CD8-positive, alpha-beta memory T cell (primary cell): ENCODE measurements around the gene EPB42. TPM values are rescaled to one million over a fixed set of nuclear protein-coding genes. Genes with fewer than 3 reads are reported as not detected.

Source experiments
- CTCF ChIA-PET: fragments of 350-600 bp; sonication (Branson Sonifier 250); formaldehyde crosslinking; loops from one replicate; lab custom pipeline; 2021; ENCODE audit warnings: antibody characterized with exemption; lab: Charles Lee
- POLR2A ChIA-PET: fragments of 350-600 bp; sonication (Branson Sonifier 250); formaldehyde crosslinking; loops from one replicate; lab custom pipeline; 2021; ENCODE audit warnings: antibody characterized with exemption; lab: Charles Lee
- DNase-seq, 5 donors: peaks; one replicate each; pipeline versions ENCODE4 v3.0.0 to v3.0.0-alpha.2; 2020 to 2022; ENCODE audit warnings: mixed read lengths in 1 of 5
- H3K27ac ChIP-seq: one replicate; pipeline ENCODE4 v1.7.0; 2013; ENCODE audit warnings: low read depth, mild to moderate bottlenecking, low read length, moderate library complexity
- H3K27me3 ChIP-seq: 2 replicates; pipeline ENCODE4 v1.7.0; 2013; ENCODE audit warnings: low read length, mild to moderate bottlenecking; ENCODE audit not compliant: insufficient read depth, poor library complexity, severe bottlenecking
- H3K36me3 ChIP-seq: 2 replicates; pipeline ENCODE4 v1.7.0; 2013; ENCODE audit warnings: mild to moderate bottlenecking, low read length, moderate library complexity; ENCODE audit not compliant: insufficient read depth
- H3K4me1 ChIP-seq: 2 replicates; pipeline ENCODE4 v1.7.0; 2013; ENCODE audit warnings: mild to moderate bottlenecking, low read length, moderate library complexity; ENCODE audit not compliant: insufficient read depth
- H3K4me3 ChIP-seq: 2 replicates; pipeline ENCODE4 v1.7.0; 2013; ENCODE audit warnings: mild to moderate bottlenecking, low read length
- H3K9me3 ChIP-seq: 2 replicates; pipeline ENCODE4 v1.7.0; 2013; ENCODE audit warnings: mild to moderate bottlenecking, low read length
- H3K27ac Mint-ChIP-seq, 8 donors: one replicate each; pipeline ENCODE4 v1.8.0; 2020 to 2021; ENCODE audit warnings: mixed read lengths in 8 of 8, mild to moderate bottlenecking in 6 of 8, inconsistent platforms in 3 of 8, moderate library complexity in 3 of 8
- H3K27me3 Mint-ChIP-seq, 2 donors: one replicate each; pipeline ENCODE4 v1.8.0; 2020 to 2021; ENCODE audit warnings: mixed read lengths in 2 of 2, mild to moderate bottlenecking in 1 of 2, moderate library complexity in 1 of 2
- H3K36me3 Mint-ChIP-seq, 3 donors: one replicate each; pipeline ENCODE4 v1.8.0; 2020 to 2021; ENCODE audit warnings: mixed read lengths in 3 of 3, inconsistent platforms in 1 of 3, mild to moderate bottlenecking in 1 of 3
- H3K4me1 Mint-ChIP-seq, 3 donors: one replicate each; pipeline ENCODE4 v1.8.0; 2020 to 2021; ENCODE audit warnings: mixed read lengths in 3 of 3, inconsistent platforms in 1 of 3, mild to moderate bottlenecking in 1 of 3
- H3K4me3 Mint-ChIP-seq, 7 donors: one replicate each; pipeline ENCODE4 v1.8.0; 2020 to 2021; ENCODE audit warnings: mixed read lengths in 7 of 7, mild to moderate bottlenecking in 6 of 7, moderate library complexity in 4 of 7, inconsistent platforms in 2 of 7
- H3K9me3 Mint-ChIP-seq, 5 donors: one replicate each; pipeline ENCODE4 v1.8.0; 2020 to 2022; ENCODE audit warnings: mixed read lengths in 5 of 5, mild to moderate bottlenecking in 3 of 5, moderate library complexity in 2 of 5, inconsistent platforms in 1 of 5
- polyA plus RNA-seq: library from polyadenylated mRNA; unstranded; fragments of 300-500 nt; fragmentation: Illumina TruSeq; gene quantifications from one replicate; pipeline ENCODE4 v1.2.3, GENCODE V29; 2021
- total RNA-seq, 2 experiments: library from RNA; stranded (reverse); gene quantifications; one replicate each; pipeline ENCODE4 v1.2.3, GENCODE V29; 2021

Gene EPB42
- total and polyA plus RNA-seq, 3 experiments from 2014 or later = not detected

- H3K27me3 ChIP-seq = no peaks in the 10 kb centered on the region
- Mint-ChIP-seq H3K4me1 (peaks cover 19 to 23% (median 19%) of the 10 kb centered on the region in 3 donors), H3K27me3 (peaks cover 2 to 18% of the 10 kb centered on the region in 2 donors), H3K27ac (peak overlapping the region in 1 of 8 donors; percentile 18), H3K4me3 (no peak overlapping the region), H3K9me3 (no peaks in the 10 kb centered on the region), H3K36me3 (peaks cover 0 to 3% (median 0%) of the 10 kb centered on the region in 3 donors)
- no peak for DNase-seq
- H3K4me1 ChIP-seq = peaks cover 7% of the 10 kb centered on the region
- no peak overlapping the region for H3K4me3 ChIP-seq
- CTCF ChIA-PET = no interaction called here
- H3K27ac ChIP-seq = no peak overlapping the region
- no peaks in the 10 kb centered on the region for H3K9me3 ChIP-seq
- no peaks in the 10 kb centered on the region for H3K36me3 ChIP-seq
- POLR2A ChIA-PET = no interaction called here
Observed at GRCh38 chr15:43249699-43250203, 28.9 kb upstream of the EPB42 start.

- POLR2A ChIA-PET = no interaction called here
- Mint-ChIP-seq H3K9me3 (no peaks in the 10 kb centered on the region), H3K4me1 (peaks cover 14 to 19% (median 15%) of the 10 kb centered on the region in 3 donors)
Observed at GRCh38 chr15:43249236-43249635, 28.4 kb upstream of the EPB42 start.

GRCh38 chr15:43246261-43246774 lies 25.5 kb upstream of the EPB42 start:
- Mint-ChIP-seq H3K36me3 (no peaks in the 10 kb centered on the region), H3K4me3 (no peak overlapping the region), H3K4me1 (peaks cover 0 to 8% (median 4%) of the 10 kb centered on the region in 3 donors), H3K27ac (no peak overlapping the region), H3K9me3 (no peaks in the 10 kb centered on the region), H3K27me3 (no peaks in the 10 kb centered on the region)
- no peak for DNase-seq
- no peaks in the 10 kb centered on the region for H3K4me1 ChIP-seq
- ChIA-PET POLR2A (no interaction called here), CTCF (interaction anchor here (1.0 to 1.6 kb wide), 2 partner anchors 21 to 56 kb away, joined by 3 read pairs; partner anchors contain the start of gene TGM7)
- no peak overlapping the region for H3K27ac ChIP-seq
- H3K36me3 ChIP-seq = no peaks in the 10 kb centered on the region
- no peaks in the 10 kb centered on the region for H3K27me3 ChIP-seq
- H3K9me3 ChIP-seq = no peaks in the 10 kb centered on the region
- no peak overlapping the region for H3K4me3 ChIP-seq

More at GRCh38 chr15:43249236-43249635, 28.4 kb upstream of the EPB42 start:
- peaks cover 0 to 13% of the 10 kb centered on the region in 2 donors for H3K27me3 Mint-ChIP-seq
- H3K27ac ChIP-seq = no peak overlapping the region
- H3K9me3 ChIP-seq = no peaks in the 10 kb centered on the region
- no peak overlapping the region for H3K4me3 Mint-ChIP-seq
- H3K36me3 Mint-ChIP-seq = no peaks in the 10 kb centered on the region
- no peaks in the 10 kb centered on the region for H3K27me3 ChIP-seq
- H3K27ac Mint-ChIP-seq = peak overlapping the region in 1 of 8 donors; percentile 18
- no peaks in the 10 kb centered on the region for H3K36me3 ChIP-seq
- CTCF ChIA-PET = no interaction called here
- no peak for DNase-seq
- H3K4me3 ChIP-seq = no peak overlapping the region
- H3K4me1 ChIP-seq = peaks cover 7% of the 10 kb centered on the region

GRCh38 chr15:43244092-43244491 lies 23.3 kb upstream of the EPB42 start:
- H3K27ac Mint-ChIP-seq = no peak overlapping the region
- no peaks in the 10 kb centered on the region for H3K9me3 Mint-ChIP-seq
- DNase-seq = no peak
- Histone ChIP-seq H3K9me3 (no peaks in the 10 kb centered on the region), H3K4me1 (no peaks in the 10 kb centered on the region), H3K27ac (no peak overlapping the region), H3K27me3 (no peaks in the 10 kb centered on the region), H3K4me3 (no peak overlapping the region), H3K36me3 (no peaks in the 10 kb centered on the region)
- H3K4me3 Mint-ChIP-seq = no peak overlapping the region
- ChIA-PET CTCF (no interaction called here), POLR2A (no interaction called here)
- peaks cover 0 to 3% (median 0%) of the 10 kb centered on the region in 3 donors for H3K4me1 Mint-ChIP-seq
- no peaks in the 10 kb centered on the region for H3K36me3 Mint-ChIP-seq
- peaks cover 3% of the 10 kb centered on the region in 2 donors for H3K27me3 Mint-ChIP-seq

- DNase-seq = no peak
- CTCF ChIA-PET = interaction anchor here (1.4 to 2.5 kb wide), 2 partner anchors 18 to 42 kb away, joined by 3 to 9 read pairs; no protein-coding TSS in a partner anchor
- H3K4me3 ChIP-seq = no peak overlapping the region
Observed at GRCh38 chr15:43243020-43243645, 22.3 kb upstream of the EPB42 start.

GRCh38 chr15:43242616-43243015 lies 21.8 kb upstream of the EPB42 start:
- Histone ChIP-seq H3K4me3 (no peak overlapping the region), H3K27me3 (no peaks in the 10 kb centered on the region), H3K36me3 (no peaks in the 10 kb centered on the region), H3K4me1 (no peaks in the 10 kb centered on the region), H3K9me3 (no peaks in the 10 kb centered on the region), H3K27ac (no peak overlapping the region)
- ChIA-PET CTCF (interaction anchor here (1.4 to 2.5 kb wide), 2 partner anchors 17 to 42 kb away, joined by 3 to 9 read pairs; no protein-coding TSS in a partner anchor), POLR2A (no interaction called here)
- no peak for DNase-seq
- no peak overlapping the region for H3K4me3 Mint-ChIP-seq
- H3K27me3 Mint-ChIP-seq = peaks cover 4 to 14% of the 10 kb centered on the region in 2 donors
- H3K9me3 Mint-ChIP-seq = no peaks in the 10 kb centered on the region
- H3K27ac Mint-ChIP-seq = no peak overlapping the region
- H3K36me3 Mint-ChIP-seq = no peaks in the 10 kb centered on the region
- peaks cover 0 to 3% (median 0%) of the 10 kb centered on the region in 3 donors for H3K4me1 Mint-ChIP-seq

More at GRCh38 chr15:43243020-43243645, 22.3 kb upstream of the EPB42 start:
- Mint-ChIP-seq H3K4me3 (no peak overlapping the region), H3K4me1 (peaks cover 0 to 3% (median 0%) of the 10 kb centered on the region in 3 donors), H3K36me3 (no peaks in the 10 kb centered on the region), H3K9me3 (no peaks in the 10 kb centered on the region), H3K27me3 (peaks cover 4 to 8% of the 10 kb centered on the region in 2 donors), H3K27ac (peak overlapping the region in 1 of 8 donors; percentile 7)
- Histone ChIP-seq H3K36me3 (no peaks in the 10 kb centered on the region), H3K27ac (no peak overlapping the region), H3K4me1 (no peaks in the 10 kb centered on the region), H3K27me3 (no peaks in the 10 kb centered on the region), H3K9me3 (no peaks in the 10 kb centered on the region)
- POLR2A ChIA-PET = no interaction called here

GRCh38 chr15:43241100-43241499 lies 20.3 kb upstream of the EPB42 start:
- no peaks in the 10 kb centered on the region for H3K36me3 ChIP-seq
- CTCF ChIA-PET = interaction anchor here (1.0 to 2.5 kb wide), 2 partner anchors 9 to 16 kb away, joined by 3 to 9 read pairs; no protein-coding TSS in a partner anchor
- no peak overlapping the region for H3K4me3 ChIP-seq
- H3K27me3 ChIP-seq = no peaks in the 10 kb centered on the region
- H3K4me1 ChIP-seq = no peaks in the 10 kb centered on the region
- Mint-ChIP-seq H3K36me3 (no peaks in the 10 kb centered on the region), H3K27ac (no peak overlapping the region), H3K27me3 (peaks cover 4 to 14% of the 10 kb centered on the region in 2 donors), H3K9me3 (no peaks in the 10 kb centered on the region), H3K4me1 (peaks cover 0 to 3% (median 0%) of the 10 kb centered on the region in 3 donors), H3K4me3 (no peak overlapping the region)
- POLR2A ChIA-PET = no interaction called here
- no peak for DNase-seq
- no peak overlapping the region for H3K27ac ChIP-seq
- no peaks in the 10 kb centered on the region for H3K9me3 ChIP-seq
